GM21423 (cell line): ENCODE data around the gene C1orf210.

ENCODE experiments used
- ATAC-seq: cut with Tn5 transposase; IDR thresholded peaks from one replicate; pipeline ENCODE4 v1.9.1; 2021; ENCODE audit warnings: mild to moderate bottlenecking, moderate library complexity; ENCODE audit not compliant: unreplicated experiment

C1orf210 gene

DNA sequence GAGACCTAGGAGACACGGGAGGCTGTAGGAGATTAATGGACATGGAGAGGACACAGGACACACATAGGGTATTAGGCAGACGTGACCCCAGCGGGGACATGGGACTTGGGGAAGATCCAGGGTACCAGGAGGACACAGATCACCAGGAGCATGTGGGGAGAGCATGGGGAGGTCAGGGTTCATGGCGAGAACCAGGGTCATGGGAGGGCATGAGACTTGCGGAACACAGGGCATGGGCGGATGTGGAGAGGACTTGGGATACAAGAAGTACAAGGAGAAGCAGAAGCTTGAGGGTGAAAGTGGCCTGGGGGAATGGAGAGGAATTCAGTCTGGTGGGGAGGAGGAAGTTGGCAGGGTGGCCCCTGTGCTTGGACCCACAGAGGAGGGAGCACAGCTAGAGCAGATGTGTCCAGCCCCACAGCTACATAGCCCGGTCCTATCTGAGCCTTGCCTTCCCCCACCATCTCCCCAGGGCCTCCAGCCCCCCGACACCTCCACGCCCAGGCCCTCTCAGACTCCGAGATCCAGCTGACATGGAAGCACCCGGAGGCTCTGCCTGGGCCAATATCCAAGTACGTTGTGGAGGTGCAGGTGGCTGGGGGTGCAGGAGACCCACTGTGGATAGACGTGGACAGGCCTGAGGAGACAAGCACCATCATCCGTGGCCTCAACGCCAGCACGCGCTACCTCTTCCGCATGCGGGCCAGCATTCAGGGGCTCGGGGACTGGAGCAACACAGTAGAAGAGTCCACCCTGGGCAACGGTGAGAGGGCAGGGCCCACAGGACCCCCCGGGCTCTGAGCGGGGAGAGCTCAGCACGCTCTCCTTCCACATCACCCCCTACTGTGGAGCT is 27.5 kb upstream of the C1orf210 start:
- no peak for ATAC-seq

DNA sequence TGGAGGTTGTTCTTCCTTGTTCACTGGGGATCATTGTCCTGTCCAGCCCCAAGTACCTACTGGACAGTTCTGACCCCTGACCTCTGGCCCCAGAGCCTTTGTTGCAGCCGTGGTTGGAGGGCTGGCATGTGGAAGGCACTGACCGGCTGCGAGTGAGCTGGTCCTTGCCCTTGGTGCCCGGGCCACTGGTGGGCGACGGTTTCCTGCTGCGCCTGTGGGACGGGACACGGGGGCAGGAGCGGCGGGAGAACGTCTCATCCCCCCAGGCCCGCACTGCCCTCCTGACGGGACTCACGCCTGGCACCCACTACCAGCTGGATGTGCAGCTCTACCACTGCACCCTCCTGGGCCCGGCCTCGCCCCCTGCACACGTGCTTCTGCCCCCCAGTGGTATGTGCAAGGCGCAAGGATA is 26.8 kb upstream of the C1orf210 start:
- ATAC-seq = no peak

- ATAC-seq = no peak
Measured at GRCh38 chr1:43311521-43311920, 26.1 kb upstream of the C1orf210 start.

DNA sequence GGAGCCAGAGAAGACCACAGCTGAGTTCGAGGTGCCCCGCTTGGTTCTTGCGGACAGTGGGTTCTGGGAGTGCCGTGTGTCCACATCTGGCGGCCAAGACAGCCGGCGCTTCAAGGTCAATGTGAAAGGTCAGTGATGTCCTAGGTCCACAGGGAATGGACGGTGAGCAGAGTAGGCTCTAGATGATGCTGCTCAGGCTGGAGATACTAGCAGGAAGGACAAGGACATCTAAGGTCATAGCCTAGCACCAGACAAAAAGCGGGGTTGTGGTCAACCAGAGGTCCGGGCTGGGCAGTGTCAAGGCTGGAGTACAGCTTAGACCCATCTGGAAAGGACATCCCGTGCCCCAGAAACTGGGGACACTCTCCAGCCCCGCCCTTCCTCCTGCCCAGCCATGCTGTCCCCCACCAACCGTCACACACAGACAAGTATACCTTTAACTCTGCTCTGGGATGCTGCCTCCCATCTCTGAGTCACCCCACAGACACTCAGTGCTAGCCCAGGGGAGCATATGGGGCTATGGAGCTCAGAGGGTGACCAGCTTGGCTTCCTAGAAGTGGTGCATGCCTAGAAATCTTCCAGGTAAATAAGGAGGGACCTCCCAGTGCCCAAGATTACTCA is 24.1 kb upstream of the C1orf210 start:
- ATAC-seq = no peak

GRCh38 chr1:43308635-43309404 is 23.4 kb upstream of the C1orf210 start:
- ATAC-seq = no peak

DNA sequence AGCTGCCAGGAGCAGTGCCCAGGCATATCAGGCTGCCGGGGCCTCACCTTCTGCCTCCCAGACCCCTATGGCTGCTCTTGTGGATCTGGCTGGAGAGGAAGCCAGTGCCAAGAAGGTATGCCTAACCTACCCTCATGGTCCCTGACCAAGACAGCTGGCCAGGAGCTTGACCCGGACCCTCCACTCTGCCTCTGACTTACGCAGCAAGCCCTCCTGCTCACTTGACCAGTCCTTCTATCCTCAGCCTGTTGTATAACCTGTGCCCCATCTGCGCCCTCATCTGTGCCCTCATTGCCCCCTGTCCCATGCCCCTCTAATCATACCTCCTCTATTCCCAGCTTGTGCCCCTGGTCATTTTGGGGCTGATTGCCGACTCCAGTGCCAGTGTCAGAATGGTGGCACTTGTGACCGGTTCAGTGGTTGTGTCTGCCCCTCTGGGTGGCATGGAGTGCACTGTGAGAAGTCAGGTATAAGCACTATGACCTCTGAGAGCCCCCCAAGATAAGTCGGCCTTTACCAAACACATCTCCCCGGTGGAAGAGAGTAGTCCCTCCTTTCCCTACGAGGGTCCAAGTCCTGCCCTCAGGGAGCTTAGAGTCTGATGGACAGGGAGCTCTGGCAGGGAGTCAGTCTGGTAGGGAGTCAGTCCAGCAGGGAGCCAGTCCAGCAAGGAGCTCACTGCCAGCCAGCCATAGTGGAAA is 22.2 kb upstream of the C1orf210 start:
- ATAC-seq = no peak

GRCh38 chr1:43306688-43307457 is 21.5 kb upstream of the C1orf210 start:
- no peak for ATAC-seq

DNA sequence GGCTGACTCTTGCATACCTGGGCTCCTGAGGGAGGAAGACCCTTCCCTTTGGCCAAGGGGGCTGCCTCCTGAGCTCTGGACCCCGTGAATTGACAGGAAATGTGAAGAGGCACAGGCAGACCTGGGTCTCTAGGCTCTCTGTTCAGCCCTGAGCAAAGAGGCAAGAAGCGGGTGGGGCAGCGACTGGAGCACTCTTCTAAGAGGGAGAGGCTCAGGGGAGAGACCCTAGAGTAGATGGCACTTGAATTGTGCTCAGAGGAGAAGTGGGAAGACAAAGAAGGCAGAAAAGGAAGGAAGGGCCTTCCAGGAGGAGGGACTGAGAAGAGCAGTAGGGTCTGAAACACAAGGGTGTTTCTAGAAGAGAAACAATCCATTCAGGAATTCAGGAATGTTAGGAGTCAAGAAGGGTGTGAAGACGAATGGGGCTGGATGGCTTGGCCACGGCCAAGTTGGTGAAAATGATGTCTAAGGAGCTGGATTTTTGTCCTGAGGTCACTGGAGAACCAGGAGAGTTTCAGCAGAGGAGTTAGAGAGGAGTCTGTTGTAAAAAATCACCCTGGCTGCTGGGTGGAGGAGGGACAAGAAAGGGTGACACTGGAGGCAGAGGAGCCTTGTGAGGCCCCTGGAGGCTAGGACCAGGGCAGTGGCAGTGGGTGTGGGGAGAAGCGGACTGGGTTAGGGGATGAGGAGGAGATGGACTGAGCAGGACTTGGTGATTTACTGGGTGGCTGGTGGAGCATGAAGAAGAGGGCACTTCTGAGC is 20.7 kb upstream of the C1orf210 start:
- no peak for ATAC-seq

DNA sequence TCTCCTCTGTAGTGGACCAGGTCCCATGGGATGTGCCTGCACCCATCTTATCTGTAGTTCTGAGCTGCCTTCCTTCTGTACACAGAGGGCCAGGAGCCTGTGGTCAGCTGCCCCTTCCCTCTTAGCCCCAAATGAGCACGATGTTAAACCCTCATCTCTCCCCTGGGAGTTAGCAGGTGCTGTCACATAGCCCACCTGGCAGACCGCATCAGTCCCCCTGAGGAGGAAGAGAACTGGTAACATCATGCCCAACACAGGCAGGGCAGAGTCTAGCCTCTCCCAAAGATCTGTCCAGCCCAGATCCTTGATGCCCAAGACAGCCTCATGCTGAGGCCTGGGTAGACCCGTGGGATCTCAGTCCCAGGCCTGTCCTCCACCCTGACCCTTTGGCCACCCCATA is 20.1 kb upstream of the C1orf210 start:
- ATAC-seq = no peak

DNA sequence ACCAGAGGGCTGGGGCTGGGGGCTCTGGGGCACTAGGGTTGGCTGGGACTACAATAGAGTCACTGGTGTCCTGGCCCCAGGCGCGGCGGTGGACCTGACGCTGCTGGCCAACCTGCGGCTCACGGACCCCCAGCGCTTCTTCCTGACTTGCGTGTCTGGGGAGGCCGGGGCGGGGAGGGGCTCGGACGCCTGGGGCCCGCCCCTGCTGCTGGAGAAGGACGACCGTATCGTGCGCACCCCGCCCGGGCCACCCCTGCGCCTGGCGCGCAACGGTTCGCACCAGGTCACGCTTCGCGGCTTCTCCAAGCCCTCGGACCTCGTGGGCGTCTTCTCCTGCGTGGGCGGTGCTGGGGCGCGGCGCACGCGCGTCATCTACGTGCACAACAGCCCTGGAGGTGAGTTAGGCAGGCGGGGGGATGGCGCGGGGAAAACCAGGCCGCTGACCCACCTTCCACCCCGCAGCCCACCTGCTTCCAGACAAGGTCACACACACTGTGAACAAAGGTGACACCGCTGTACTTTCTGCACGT is 19.5 kb upstream of the C1orf210 start:
- ATAC-seq = no peak

GRCh38 chr1:43304314-43304681 is 18.9 kb upstream of the C1orf210 start:
- no peak for ATAC-seq

- no peak for ATAC-seq
Measured at GRCh38 chr1:43303471-43304313, 18.3 kb upstream of the C1orf210 start.

- ATAC-seq = no peak
Measured at GRCh38 chr1:43302721-43303470, 17.5 kb upstream of the C1orf210 start.

- no peak for ATAC-seq
Measured at GRCh38 chr1:43302201-43302600, 16.8 kb upstream of the C1orf210 start.

DNA sequence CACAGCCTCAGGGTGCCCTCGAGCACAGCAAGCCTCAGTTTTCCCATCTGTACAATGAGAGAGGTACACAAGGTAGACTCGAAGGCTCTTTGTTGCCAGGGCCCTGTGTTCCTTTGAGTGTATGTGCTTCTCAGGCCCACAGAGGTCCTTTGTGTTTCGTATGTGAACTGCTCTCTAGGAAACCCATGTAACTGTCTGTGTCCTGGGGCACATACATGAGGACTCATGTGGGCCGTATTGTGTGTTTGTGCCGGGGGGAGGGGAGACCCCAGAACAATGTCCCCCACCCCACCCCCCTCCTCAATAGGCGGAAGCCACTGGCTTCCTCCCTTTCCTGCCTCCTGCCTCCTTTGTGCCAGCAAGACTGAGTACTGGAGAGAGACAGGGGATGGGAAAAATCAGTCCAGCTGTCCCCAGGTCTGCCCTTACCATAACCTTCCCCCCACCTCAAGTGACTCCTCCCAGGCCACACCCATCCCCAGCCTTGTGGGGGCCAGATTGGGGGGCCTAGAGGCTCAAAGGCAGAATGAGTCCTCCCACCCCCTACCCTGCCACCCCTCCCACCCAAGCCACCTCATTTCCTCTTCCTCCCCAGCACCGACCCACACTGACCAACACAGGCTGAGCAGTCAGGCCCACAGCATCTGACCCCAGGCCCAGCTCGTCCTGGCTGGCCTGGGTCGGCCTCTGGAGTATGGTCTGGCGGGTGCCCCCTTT is 15.2 kb upstream of the C1orf210 start, which contains the start of gene TIE1:
TSS of gene TIE1 (plus strand) at position 605 of the 717 bp plus-strand sequence. CDS start at position 695, 90 bp downstream.
- no peak for ATAC-seq

DNA sequence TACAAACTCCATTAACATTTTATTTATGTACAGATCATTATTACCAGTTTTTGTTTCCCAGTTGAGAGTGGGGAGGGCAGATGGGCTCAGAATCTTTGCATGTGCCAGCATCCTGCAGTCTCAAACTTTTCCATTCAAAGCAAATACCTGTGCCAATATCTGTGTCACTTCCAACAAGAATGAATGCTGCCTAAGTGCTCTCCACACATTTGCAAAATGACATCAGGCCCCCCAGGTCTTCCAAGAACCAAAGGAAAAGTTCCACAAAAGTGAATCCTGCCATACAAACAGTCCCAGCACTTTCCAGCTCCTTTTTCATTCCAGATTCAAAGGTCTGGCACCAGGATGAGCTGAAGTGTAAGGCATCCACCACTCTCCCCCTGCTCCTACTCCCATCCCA is 13.7 kb upstream of the C1orf210 start:
- ATAC-seq = no peak

DNA sequence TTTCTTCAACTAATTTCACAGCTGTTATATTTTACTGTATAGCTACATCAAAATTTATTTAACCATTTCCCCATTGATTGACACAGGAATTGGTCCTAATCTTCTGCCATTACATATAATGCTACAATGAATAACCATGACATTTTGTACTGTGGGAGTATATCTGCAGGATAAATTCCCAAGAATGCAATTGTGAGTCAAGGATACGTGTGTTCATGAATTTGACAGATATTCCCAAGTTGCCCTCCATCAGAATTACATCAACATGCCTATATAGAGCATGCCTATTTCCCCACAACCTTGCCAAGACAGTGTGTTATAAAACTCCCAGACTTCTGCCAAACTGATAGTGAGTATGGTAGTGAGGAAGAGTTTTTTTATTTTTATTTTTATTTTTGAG is 12.7 kb upstream of the C1orf210 start:
- ATAC-seq = no peak
